ENCODE results near the gene SLC47A1. TPM values are rescaled to one million over a fixed set of nuclear protein-coding genes. Genes with fewer than 3 reads are reported as not detected.
"Not testable (repeated sequence)": the region's sequence is repeated elsewhere in the genome, so short reads cannot be mapped to it uniquely, and the experiment has no call there.

SLC47A1 gene
- total and polyA plus RNA-seq, 7 experiments from 2014 or later = 0.09 to 2.7 (median 0.21) TPM; not detected in 4

GRCh38 chr17:19507775-19508576, 25.7 kb upstream of the SLC47A1 start:
- Histone ChIP-seq H3K27me3 (ENCODE audit: control insufficient read depth in 2 of 2, insufficient read depth in 2 of 2, low read length in 2 of 2) (no peaks in the 10 kb centered on the region), H3K9me3 (ENCODE audit: control insufficient read depth in 2 of 3, low read length in 3 of 3) (no peaks in the 10 kb centered on the region), H3K27ac (ENCODE audit: low read depth, low read length) (peak overlapping the region; percentile 67), H3K4me1 (ENCODE audit: control insufficient read depth in 2 of 2, insufficient read depth in 2 of 2, low read length in 2 of 2) (peaks cover 0 to 6% of the 10 kb centered on the region in 2 donors), H3K36me3 (ENCODE audit: control insufficient read depth in 2 of 3, insufficient read depth in 3 of 3, low read length in 3 of 3) (peaks cover 0 to 6% (median 0%) of the 10 kb centered on the region in 3 experiments), H3K4me3 (ENCODE audit: low read length) (peak overlapping the region; percentile 99)
- DNase-seq = peak; percentile 82 to 96 (median 90)
- H3K9me3 Mint-ChIP-seq = peaks cover 0 to 10% (median 0%) of the 10 kb centered on the region in 11 donors
- ATAC-seq = peak; percentile 85
- peak overlapping the region; percentile 95 to 99 (median 96) for H3K27ac Mint-ChIP-seq
- peak overlapping the region; percentile 87 to 99 (median 91) for H3K4me3 Mint-ChIP-seq
- CTCF ChIA-PET = no interaction called here
- peaks cover 0 to 24% (median 0%) of the 10 kb centered on the region in 5 donors for H3K27me3 Mint-ChIP-seq
- H3K4me1 Mint-ChIP-seq = peaks cover 8 to 13% (median 11%) of the 10 kb centered on the region in 7 donors
- H3K36me3 Mint-ChIP-seq = peaks cover 0 to 10% (median 0%) of the 10 kb centered on the region in 5 donors
- POLR2A ChIA-PET = no interaction called here
- intact Hi-C loops (cut with micrococcal nuclease) = loop anchor here (1.0 to 10.0 kb wide), 9 partner anchors 45 to 1534 kb away; partner anchors contain the start of genes ALDH3A2 (in 2 of the 2), MAPK7 (in 2 of the 2), AKAP10 (in 1 of the 2) and B9D1 (in 1 of the 2)

DNA sequence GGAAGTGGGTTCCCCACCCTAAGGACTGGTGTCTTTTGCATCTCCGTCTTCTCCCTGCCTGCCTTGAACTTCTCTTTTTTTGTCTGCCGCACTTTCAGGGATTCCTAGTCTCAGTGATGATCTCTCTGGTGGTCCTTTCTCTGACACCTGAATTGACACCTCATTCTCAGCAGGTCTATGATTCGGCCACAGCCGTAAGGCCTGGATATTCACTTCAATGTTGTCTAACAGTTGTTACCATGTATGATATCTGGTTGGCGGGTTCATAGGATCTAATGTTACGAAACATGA, 25.1 kb upstream of the SLC47A1 start:
- peaks cover 0 to 24% (median 0%) of the 10 kb centered on the region in 5 donors for H3K27me3 Mint-ChIP-seq
- ChIA-PET CTCF (no interaction called here), POLR2A (interaction anchor here (0.8 to 1.4 kb wide), 2 partner anchors 254 to 264 kb away, joined by 4 to 6 read pairs; no protein-coding TSS in a partner anchor)

GRCh38 chr17:19509281-19509852, 24.3 kb upstream of the SLC47A1 start:
- H3K36me3 ChIP-seq (ENCODE audit: control insufficient read depth in 2 of 3, insufficient read depth in 3 of 3, low read length in 3 of 3) = not testable (repeated sequence)

More for the DNA sequence above, 25.1 kb upstream of the SLC47A1 start:
- Mint-ChIP-seq H3K36me3 (peaks cover 0 to 10% (median 0%) of the 10 kb centered on the region in 5 donors), H3K9me3 (peaks cover 0 to 10% (median 0%) of the 10 kb centered on the region in 11 donors), H3K4me1 (peaks cover 8 to 13% (median 11%) of the 10 kb centered on the region in 7 donors), H3K27ac (peak overlapping the region; percentile 95 to 99 (median 96)), H3K4me3 (peak overlapping the region; percentile 87 to 99 (median 91))
- Histone ChIP-seq H3K36me3 (ENCODE audit: control insufficient read depth in 2 of 3, insufficient read depth in 3 of 3, low read length in 3 of 3) (peaks cover 0 to 6% (median 0%) of the 10 kb centered on the region in 3 experiments), H3K4me3 (ENCODE audit: low read length) (peak overlapping the region; percentile 99), H3K4me1 (ENCODE audit: control insufficient read depth in 2 of 2, insufficient read depth in 2 of 2, low read length in 2 of 2) (peaks cover 1 to 4% of the 10 kb centered on the region in 2 donors), H3K27ac (ENCODE audit: low read depth, low read length) (peak overlapping the region; percentile 67), H3K27me3 (ENCODE audit: control insufficient read depth in 2 of 2, insufficient read depth in 2 of 2, low read length in 2 of 2) (no peaks in the 10 kb centered on the region), H3K9me3 (ENCODE audit: control insufficient read depth in 2 of 3, low read length in 3 of 3) (no peaks in the 10 kb centered on the region)
- intact Hi-C loops (cut with micrococcal nuclease) = loop anchor here (1.0 to 10.0 kb wide), 9 partner anchors 46 to 1534 kb away; partner anchors contain the start of genes ALDH3A2 (in 2 of the 2), MAPK7 (in 2 of the 2), AKAP10 (in 1 of the 2) and B9D1 (in 1 of the 2)
- ATAC-seq = no peak
- DNase-seq = no peak

DNA sequence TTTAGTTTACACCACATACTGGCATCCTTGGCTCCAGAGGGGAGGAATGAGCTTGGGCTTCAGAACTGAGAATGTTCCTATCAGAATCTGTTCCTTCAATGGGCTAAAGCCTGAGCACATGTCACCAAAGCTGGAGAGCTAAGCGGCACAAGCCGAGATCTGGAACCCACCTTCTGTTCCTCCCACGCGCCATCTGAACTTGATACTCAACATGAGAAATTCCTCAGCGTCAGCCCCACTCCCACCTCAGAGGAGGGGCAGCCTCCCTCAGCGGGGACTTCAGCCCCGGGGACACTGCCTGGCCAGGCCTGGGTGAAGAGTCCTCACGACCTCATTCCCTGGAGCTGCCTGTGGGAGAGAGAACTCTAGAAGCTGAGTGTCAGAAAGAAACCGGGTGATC, 22.8 kb upstream of the SLC47A1 start:
- peaks cover 8 to 16% (median 13%) of the 10 kb centered on the region in 7 donors for H3K4me1 Mint-ChIP-seq
- H3K4me1 ChIP-seq (ENCODE audit: control insufficient read depth in 2 of 2, insufficient read depth in 2 of 2, low read length in 2 of 2) = peaks cover 4% of the 10 kb centered on the region in 2 donors
- peaks cover 0 to 12% (median 0%) of the 10 kb centered on the region in 5 donors for H3K27me3 Mint-ChIP-seq
- H3K27ac Mint-ChIP-seq = peak overlapping the region in 3 of 9 donors; percentile 29 to 65 (median 59)
- peaks cover 0 to 6% (median 0%) of the 10 kb centered on the region in 3 experiments for H3K36me3 ChIP-seq (ENCODE audit: control insufficient read depth in 2 of 3, insufficient read depth in 3 of 3, low read length in 3 of 3)
- H3K9me3 Mint-ChIP-seq = peaks cover 0 to 10% (median 0%) of the 10 kb centered on the region in 11 donors
- H3K27ac ChIP-seq (ENCODE audit: low read depth, low read length) = no peak overlapping the region
- no peak overlapping the region for H3K4me3 ChIP-seq (ENCODE audit: low read length)
- CTCF ChIA-PET = interaction anchor here (0.8 to 2.2 kb wide), 5 partner anchors 49 to 257 kb away, joined by 3 to 7 read pairs (median 5); no protein-coding TSS in a partner anchor
- POLR2A ChIA-PET = no interaction called here
- no peak overlapping the region for H3K4me3 Mint-ChIP-seq
- no peaks in the 10 kb centered on the region for H3K27me3 ChIP-seq (ENCODE audit: control insufficient read depth in 2 of 2, insufficient read depth in 2 of 2, low read length in 2 of 2)
- no peak for DNase-seq
- ATAC-seq = no peak
- intact Hi-C loops (cut with micrococcal nuclease) = loop anchor here (5.0 kb wide), 2 partner anchors 236 to 606 kb away; partner anchors contain the start of gene ALDH3A1 (in 1 of the 2)
- no peaks in the 10 kb centered on the region for H3K9me3 ChIP-seq (ENCODE audit: control insufficient read depth in 2 of 3, low read length in 3 of 3)
- peaks cover 0 to 10% (median 0%) of the 10 kb centered on the region in 5 donors for H3K36me3 Mint-ChIP-seq

More at GRCh38 chr17:19509281-19509852, 24.3 kb upstream of the SLC47A1 start:
- CTCF ChIA-PET = interaction anchor here (1.0 kb wide), 1 partner anchor 257 kb away, joined by 4 read pairs; no protein-coding TSS in a partner anchor
- not testable (repeated sequence) for DNase-seq; H3K4me3 Mint-ChIP-seq; H3K9me3 ChIP-seq (ENCODE audit: control insufficient read depth in 2 of 3, low read length in 3 of 3); H3K4me3 ChIP-seq (ENCODE audit: low read length); H3K27ac ChIP-seq (ENCODE audit: low read depth, low read length); H3K4me1 ChIP-seq (ENCODE audit: control insufficient read depth in 2 of 2, insufficient read depth in 2 of 2, low read length in 2 of 2); H3K36me3 Mint-ChIP-seq; H3K27me3 ChIP-seq (ENCODE audit: control insufficient read depth in 2 of 2, insufficient read depth in 2 of 2, low read length in 2 of 2); ATAC-seq; H3K9me3 Mint-ChIP-seq
- peaks cover 8 to 16% (median 13%) of the 10 kb centered on the region in 7 donors for H3K4me1 Mint-ChIP-seq
- peaks cover 0 to 24% (median 0%) of the 10 kb centered on the region in 5 donors for H3K27me3 Mint-ChIP-seq
- H3K27ac Mint-ChIP-seq = peak overlapping the region in 5 of 9 donors; percentile 18 to 99 (median 96)
- POLR2A ChIA-PET = interaction anchor here (0.6 to 1.4 kb wide), 4 partner anchors 253 to 332 kb away, joined by 3 to 6 read pairs (median 4); no protein-coding TSS in a partner anchor
- intact Hi-C loops (cut with micrococcal nuclease) = loop anchor here (2.0 to 10.0 kb wide), 6 partner anchors 47 to 1533 kb away; partner anchors contain the start of genes AKAP10 (in 1 of the 2), ALDH3A2 (in 1 of the 2), PRPSAP2 (in 1 of the 2) and ULK2 (in 1 of the 2)

GRCh38 chr17:19513897-19514488, 19.7 kb upstream of the SLC47A1 start:
- Histone ChIP-seq H3K4me1 (ENCODE audit: control insufficient read depth in 2 of 2, insufficient read depth in 2 of 2, low read length in 2 of 2) (peaks cover 0 to 4% of the 10 kb centered on the region in 2 donors), H3K27ac (ENCODE audit: low read depth, low read length) (no peak overlapping the region), H3K27me3 (ENCODE audit: control insufficient read depth in 2 of 2, insufficient read depth in 2 of 2, low read length in 2 of 2) (no peaks in the 10 kb centered on the region), H3K36me3 (ENCODE audit: control insufficient read depth in 2 of 3, insufficient read depth in 3 of 3, low read length in 3 of 3) (no peaks in the 10 kb centered on the region), H3K9me3 (ENCODE audit: control insufficient read depth in 2 of 3, low read length in 3 of 3) (no peaks in the 10 kb centered on the region), H3K4me3 (ENCODE audit: low read length) (no peak overlapping the region)
- ChIA-PET CTCF (interaction anchor here (0.8 to 2.0 kb wide), 7 partner anchors 225 to 292 kb away, joined by 3 to 67 read pairs (median 5); no protein-coding TSS in a partner anchor), POLR2A (interaction anchor here (1.1 to 1.6 kb wide), 2 partner anchors 248 to 253 kb away, joined by 7 to 8 read pairs; no protein-coding TSS in a partner anchor)
- intact Hi-C loops (cut with micrococcal nuclease) = loop anchor here (1.0 to 5.0 kb wide), 9 partner anchors 132 to 603 kb away; partner anchors contain the start of genes ALDH3A1 (in 1 of the 2), ALDH3A2 (in 1 of the 2) and B9D1 (in 1 of the 2)
- H3K4me3 Mint-ChIP-seq = no peak overlapping the region
- peaks cover 0 to 5% (median under 1%) of the 10 kb centered on the region in 7 donors for H3K4me1 Mint-ChIP-seq
- H3K27me3 Mint-ChIP-seq = peaks cover 0 to 11% (median 0%) of the 10 kb centered on the region in 5 donors
- H3K36me3 Mint-ChIP-seq = no peaks in the 10 kb centered on the region
- ATAC-seq (peak; percentile 82), DNase-seq (peak; percentile 46 to 71 (median 66))
- H3K27ac Mint-ChIP-seq = peak overlapping the region in 3 of 9 donors; percentile 3 to 56 (median 36)
- no peaks in the 10 kb centered on the region for H3K9me3 Mint-ChIP-seq
